HepG2 (cell line): ENCODE measurements around the gene ASH1L. TPM values are rescaled to one million over a fixed set of nuclear protein-coding genes. Genes with fewer than 3 reads are reported as not detected.

ENCODE experiments used
- ATF1 ChIP-seq: IDR thresholded peaks from 2 replicates; pipeline ENCODE4 v1.6.1; 2016; ENCODE audit warnings: mild to moderate bottlenecking, control low read depth
- EHMT2 ChIP-seq: fragments of 200-600 bp; sonication (generic); IDR thresholded peaks from 2 replicates; pipeline ENCODE4 v1.7.0; 2017; ENCODE audit warnings: antibody characterized with exemption, low read depth, low read length, borderline replicate concordance
- ISX ChIP-seq: sonication (generic); formaldehyde crosslinking; conservative IDR thresholded peaks from 2 replicates; pipeline ENCODE4 v1.5.0; 2020; ENCODE audit warnings: missing genetic modification reagents
- MAFK ChIP-seq, 2 experiments: IDR thresholded peaks in 1 of 2; conservative IDR thresholded peaks in 1 of 2; 2 replicates each; pipeline ENCODE4 v1.6.1; 2011; ENCODE audit warnings: improper control_type of control experiment in 2 of 2, low read length in 2 of 2
- MBD4 ChIP-seq: IDR thresholded peaks from 2 replicates; pipeline ENCODE4 v1.6.1; 2012; ENCODE audit warnings: low read length, inconsistent platforms, borderline replicate concordance
- MIER3 ChIP-seq: IDR thresholded peaks from 2 replicates; pipeline ENCODE4 v1.6.1; 2016; ENCODE audit warnings: missing compliant biosample characterization, borderline replicate concordance
- RNF2 ChIP-seq: fragments of 450-650 bp; conservative IDR thresholded peaks from 2 replicates; pipeline ENCODE4 v1.6.1; 2016; ENCODE audit warnings: low read depth
- SETDB1 ChIP-seq: sonication (generic); formaldehyde crosslinking; IDR thresholded peaks from 2 replicates; pipeline ENCODE4 v1.5.1; 2020; ENCODE audit warnings: missing genetic modification reagents, mild to moderate bottlenecking, borderline replicate concordance
- SMARCC2 ChIP-seq: fragments of 450-650 bp; IDR thresholded peaks from 2 replicates; pipeline ENCODE4 v1.6.1; 2017; ENCODE audit warnings: antibody characterized with exemption, mild to moderate bottlenecking
- SNRNP70 ChIP-seq: fragments of 200-400 bp; formaldehyde crosslinking; IDR thresholded peaks from 2 replicates; pipeline ENCODE4 v1.6.1; 2017; ENCODE audit warnings: mild to moderate bottlenecking, low read depth, low read length, moderate library complexity
- YEATS4 ChIP-seq: sonication (generic); formaldehyde crosslinking; IDR thresholded peaks from 2 replicates; pipeline ENCODE4 v1.4.0; 2020; ENCODE audit warnings: missing genetic modification reagents, borderline replicate concordance
- ZEB1 ChIP-seq: IDR thresholded peaks from 2 replicates; pipeline ENCODE4 v1.6.1; 2012; ENCODE audit warnings: mild to moderate bottlenecking, low read depth, inconsistent platforms; ENCODE audit not compliant: insufficient replicate concordance
- ZFP90 ChIP-seq: sonication (generic); formaldehyde crosslinking; IDR thresholded peaks from 2 replicates; pipeline ENCODE4 v1.8.0; 2022; ENCODE audit warnings: missing genetic modification reagents, mild to moderate bottlenecking, inconsistent platforms, borderline replicate concordance
- ZNF275 ChIP-seq: sonication (generic); formaldehyde crosslinking; IDR thresholded peaks from 2 replicates; pipeline ENCODE4 v1.8.0; 2022; ENCODE audit warnings: missing genetic modification reagents, mild to moderate bottlenecking, inconsistent platforms, borderline replicate concordance
- ZNF3 ChIP-seq: IDR thresholded peaks from 2 replicates; pipeline ENCODE4 v1.7.0; 2017; ENCODE audit warnings: inconsistent platforms
- ZNF34 ChIP-seq: sonication (generic); formaldehyde crosslinking; IDR thresholded peaks from 2 replicates; pipeline ENCODE4 v1.4.0; 2020; ENCODE audit warnings: mild to moderate bottlenecking, missing genetic modification reagents, borderline replicate concordance
- ZNF619 ChIP-seq: sonication (generic); formaldehyde crosslinking; IDR thresholded peaks from 2 replicates; pipeline ENCODE4 v1.4.0; 2020; ENCODE audit warnings: mild to moderate bottlenecking, missing genetic modification reagents
- ZNF782 ChIP-seq: sonication (generic); formaldehyde crosslinking; IDR thresholded peaks from 2 replicates; pipeline ENCODE4 v1.4.0; 2020; ENCODE audit warnings: missing genetic modification reagents, mild to moderate bottlenecking, borderline replicate concordance
- ZNF891 ChIP-seq: sonication (generic); formaldehyde crosslinking; IDR thresholded peaks from 2 replicates; pipeline ENCODE4 v1.5.0; 2020; ENCODE audit warnings: mild to moderate bottlenecking, missing genetic modification reagents
- ZUFSP ChIP-seq: sonication (generic); formaldehyde crosslinking; IDR thresholded peaks from 2 replicates; pipeline ENCODE4 v1.9.0; 2021; ENCODE audit warnings: missing genetic modification reagents, mild to moderate bottlenecking, borderline replicate concordance
- polyA plus RNA-seq, 8 experiments: library from polyadenylated mRNA; depleted of rRNA in 3 of 8; stranded (reverse) in 7 of 8; unstranded in 1 of 8; fragments of >200 nt; fragmentation: Illumina TruSeq in 4 of 8; extraction: Trizol in 4 of 8; gene quantifications; 2 replicates each; pipeline versions ENCODE4 v1.2.1 to v1.2.3, GENCODE V29; 2011 to 2016; ENCODE audit warnings: low read depth in 4 of 8, missing spikeins in 1 of 8, mixed read lengths in 1 of 8; ENCODE audit not compliant: insufficient read depth in 1 of 8
- total RNA-seq, 5 experiments: library from RNA; depleted of rRNA; stranded (reverse); fragments of >200 nt; fragmentation: Illumina TruSeq; extraction: Trizol; gene quantifications; 2 replicates each; pipeline ENCODE4 v1.2.3, GENCODE V29; 2016; ENCODE audit warnings: low read depth in 1 of 5
- TF ChIP-seq, protein P1 (sequence below): sonication (generic); formaldehyde crosslinking; IDR thresholded peaks from 2 replicates; pipeline ENCODE4 v1.4.0; 2020; ENCODE audit warnings: missing genetic modification reagents
- TF ChIP-seq, protein P2 (sequence below): IDR thresholded peaks from 2 replicates; pipeline ENCODE4 v1.6.1; 2018; ENCODE audit warnings: missing genetic modification reagents

ASH1L gene
- total and polyA plus RNA-seq, 2 of the 13 experiments (the other 11 are each of a cell fraction or from before 2014, with no cell fraction given) = 10.2 to 15.3 TPM

- TF ChIP-seq MAFK (conservative IDR thresholded peaks at IDR 0.05 in 1 of 2, IDR thresholded peaks at IDR 0.05 in 1 of 2; ENCODE audit: low read length in 2 of 2) (no peak), SNRNP70 (no peak), ISX (CRISPR knock-in tag) (no peak), ZNF619 (CRISPR knock-in tag) (no peak), MIER3 (no peak; the same call in 1 of the 2 replicates), YEATS4 (CRISPR knock-in tag) (peak; percentile 55; the same call in 1 of the 2 replicates), ZNF275 (CRISPR knock-in tag) (peak; percentile 38; the same call in 1 of the 2 replicates), ZUFSP (CRISPR knock-in tag) (no peak), ZNF891 (CRISPR knock-in tag) (no peak; the same call in none of the 2 replicates), ZNF3 (CRISPR knock-in tag) (no peak), ZNF34 (CRISPR knock-in tag) (no peak), EHMT2 (no peak; the same call in 1 of the 2 replicates), SETDB1 (CRISPR knock-in tag) (no peak), RNF2 (no peak), ZNF782 (CRISPR knock-in tag) (peak; percentile 21; the same call in 1 of the 2 replicates), ZEB1 (no peak), ZFP90 (CRISPR knock-in tag) (0 out of 2 replicates have a peak, but pooled peaks have one; percentile 36), ATF1 (CRISPR knock-in tag) (peak; percentile 98), SMARCC2 (no peak), MBD4 (no peak)
- TF ChIP-seq, protein P1, sequence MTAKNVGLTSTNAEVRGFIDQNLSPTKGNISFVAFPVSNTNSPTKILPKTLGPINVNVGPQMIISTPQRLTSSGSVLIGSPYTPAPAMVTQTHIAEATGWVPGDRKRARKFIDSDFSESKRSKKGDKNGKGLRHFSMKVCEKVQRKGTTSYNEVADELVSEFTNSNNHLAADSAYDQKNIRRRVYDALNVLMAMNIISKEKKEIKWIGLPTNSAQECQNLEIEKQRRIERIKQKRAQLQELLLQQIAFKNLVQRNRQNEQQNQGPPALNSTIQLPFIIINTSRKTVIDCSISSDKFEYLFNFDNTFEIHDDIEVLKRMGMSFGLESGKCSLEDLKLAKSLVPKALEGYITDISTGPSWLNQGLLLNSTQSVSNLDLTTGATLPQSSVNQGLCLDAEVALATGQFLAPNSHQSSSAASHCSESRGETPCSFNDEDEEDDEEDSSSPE (CRISPR knock-in tag) = peak; percentile 92
- TF ChIP-seq, protein P2, sequence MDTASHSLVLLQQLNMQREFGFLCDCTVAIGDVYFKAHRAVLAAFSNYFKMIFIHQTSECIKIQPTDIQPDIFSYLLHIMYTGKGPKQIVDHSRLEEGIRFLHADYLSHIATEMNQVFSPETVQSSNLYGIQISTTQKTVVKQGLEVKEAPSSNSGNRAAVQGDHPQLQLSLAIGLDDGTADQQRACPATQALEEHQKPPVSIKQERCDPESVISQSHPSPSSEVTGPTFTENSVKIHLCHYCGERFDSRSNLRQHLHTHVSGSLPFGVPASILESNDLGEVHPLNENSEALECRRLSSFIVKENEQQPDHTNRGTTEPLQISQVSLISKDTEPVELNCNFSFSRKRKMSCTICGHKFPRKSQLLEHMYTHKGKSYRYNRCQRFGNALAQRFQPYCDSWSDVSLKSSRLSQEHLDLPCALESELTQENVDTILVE (CRISPR knock-in tag) = no peak
Measured at GRCh38 chr1:155308493-155309422, 253.8 kb downstream of the ASH1L start, which contains the start of gene FDPS (continued).
